ENCODE results near the gene OLAH.
A peak's percentile ranks its signal among the peaks of the same experiment; 100 is the strongest.

OLAH gene

DNA sequence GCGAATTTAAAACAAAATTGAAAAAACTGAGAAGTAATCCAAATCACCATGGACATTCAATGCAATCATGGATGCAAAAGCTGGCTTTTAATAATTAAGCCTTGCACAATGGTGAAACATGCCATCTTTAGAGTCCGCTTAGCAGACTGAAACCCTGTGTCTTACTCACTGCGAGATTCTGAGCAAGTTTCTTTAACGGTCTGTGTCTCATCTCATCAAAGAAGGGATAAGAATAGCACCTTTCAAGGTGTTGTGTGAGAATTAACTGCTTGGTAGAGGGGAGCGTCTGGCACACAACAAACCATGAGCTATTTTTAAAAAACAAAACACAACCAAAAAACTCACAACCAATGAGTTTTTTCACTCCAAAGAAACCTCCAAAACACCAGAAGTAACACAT lies 23.4 kb downstream of the OLAH start:
- TF ChIP-seq, protein P1, sequence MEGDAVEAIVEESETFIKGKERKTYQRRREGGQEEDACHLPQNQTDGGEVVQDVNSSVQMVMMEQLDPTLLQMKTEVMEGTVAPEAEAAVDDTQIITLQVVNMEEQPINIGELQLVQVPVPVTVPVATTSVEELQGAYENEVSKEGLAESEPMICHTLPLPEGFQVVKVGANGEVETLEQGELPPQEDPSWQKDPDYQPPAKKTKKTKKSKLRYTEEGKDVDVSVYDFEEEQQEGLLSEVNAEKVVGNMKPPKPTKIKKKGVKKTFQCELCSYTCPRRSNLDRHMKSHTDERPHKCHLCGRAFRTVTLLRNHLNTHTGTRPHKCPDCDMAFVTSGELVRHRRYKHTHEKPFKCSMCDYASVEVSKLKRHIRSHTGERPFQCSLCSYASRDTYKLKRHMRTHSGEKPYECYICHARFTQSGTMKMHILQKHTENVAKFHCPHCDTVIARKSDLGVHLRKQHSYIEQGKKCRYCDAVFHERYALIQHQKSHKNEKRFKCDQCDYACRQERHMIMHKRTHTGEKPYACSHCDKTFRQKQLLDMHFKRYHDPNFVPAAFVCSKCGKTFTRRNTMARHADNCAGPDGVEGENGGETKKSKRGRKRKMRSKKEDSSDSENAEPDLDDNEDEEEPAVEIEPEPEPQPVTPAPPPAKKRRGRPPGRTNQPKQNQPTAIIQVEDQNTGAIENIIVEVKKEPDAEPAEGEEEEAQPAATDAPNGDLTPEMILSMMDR (IDR thresholded peaks at IDR 0.05; ENCODE audit: low read length), result no peak
- no peak for TF ChIP-seq EZH2phosphoT487 (IDR thresholded peaks at IDR 0.05; ENCODE audit: low read length)
- TF ChIP-seq EZH2 (optimal IDR thresholded peaks at IDR 0.05; ENCODE audit: low read depth, low read length), result no peak
- Histone ChIP-seq H3K79me2 (ENCODE audit: low read length) (no peaks in the 10 kb centered on the region), H3F3A (ENCODE audit: insufficient read depth, low read length) (no peaks in the 10 kb centered on the region), H3K9me3 (replicated peaks; ENCODE audit: insufficient read depth, low read length) (no peaks in the 10 kb centered on the region), H3K4me3 (ENCODE audit: low read length) (no peak overlapping the region), H3K9me2 (replicated peaks; ENCODE audit: insufficient read depth, low read length) (no peaks in the 10 kb centered on the region), H3K9ac (ENCODE audit: low read length) (no peak overlapping the region), H3K27me3 (replicated peaks; ENCODE audit: insufficient read depth, low read length) (no peaks in the 10 kb centered on the region), H4K20me1 (ENCODE audit: insufficient read depth, low read length) (no peaks in the 10 kb centered on the region), H3K36me3 (replicated peaks; ENCODE audit: insufficient read depth, low read length) (no peaks in the 10 kb centered on the region), H2AFZ (ENCODE audit: low read length) (no peak overlapping the region), H3K4me1 (ENCODE audit: low read length) (no peaks in the 10 kb centered on the region), H3K27ac (ENCODE audit: low read length) (no peak overlapping the region), H3K4me2 (ENCODE audit: low read depth, low read length) (no peak overlapping the region)
- no peak for DNase-seq

DNA sequence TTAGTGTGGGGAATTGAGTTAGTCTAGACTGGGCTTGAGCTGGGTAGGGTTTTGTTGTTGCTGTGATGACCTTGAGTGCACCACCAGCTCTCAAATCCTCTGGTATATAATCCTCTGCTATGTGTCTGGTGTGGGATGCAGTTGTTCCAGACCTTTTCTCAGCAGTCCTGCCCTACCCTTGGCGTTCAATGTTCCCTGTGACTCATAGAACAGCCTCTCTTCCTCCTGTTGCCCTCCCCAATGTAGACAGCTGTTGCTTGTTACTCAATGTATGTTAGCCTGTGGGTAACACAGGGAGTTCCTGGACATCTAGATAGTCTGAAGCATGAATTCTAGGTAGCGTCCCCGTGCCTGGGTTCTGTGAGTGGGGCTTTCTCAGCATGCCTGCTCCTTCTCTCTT lies 25.1 kb downstream of the OLAH start:
- no peaks in the 10 kb centered on the region for H3K9me3 ChIP-seq (replicated peaks; ENCODE audit: insufficient read depth, low read length)
- no peaks in the 10 kb centered on the region for H3K79me2 ChIP-seq (ENCODE audit: low read length)
- H2AFZ ChIP-seq (ENCODE audit: low read length), result peak overlapping the region; percentile 19; the same call in 1 of the 2 replicates
- H3K36me3 ChIP-seq (replicated peaks; ENCODE audit: insufficient read depth, low read length), result no peaks in the 10 kb centered on the region
- no peaks in the 10 kb centered on the region for H4K20me1 ChIP-seq (ENCODE audit: insufficient read depth, low read length)
- no peaks in the 10 kb centered on the region for H3K9me2 ChIP-seq (replicated peaks; ENCODE audit: insufficient read depth, low read length)
- no peak for DNase-seq
- no peak overlapping the region for H3K27ac ChIP-seq (ENCODE audit: low read length)
- no peaks in the 10 kb centered on the region for H3K27me3 ChIP-seq (replicated peaks; ENCODE audit: insufficient read depth, low read length)
- no peaks in the 10 kb centered on the region for H3F3A ChIP-seq (ENCODE audit: insufficient read depth, low read length)
- H3K9ac ChIP-seq (ENCODE audit: low read length), result no peak overlapping the region
- no peak overlapping the region for H3K4me2 ChIP-seq (ENCODE audit: low read depth, low read length)
- no peaks in the 10 kb centered on the region for H3K4me1 ChIP-seq (ENCODE audit: low read length)
- H3K4me3 ChIP-seq (ENCODE audit: low read length), result no peak overlapping the region
- TF ChIP-seq EZH2 (optimal IDR thresholded peaks at IDR 0.05; ENCODE audit: low read depth, low read length), result no peak
- TF ChIP-seq, protein P1 (IDR thresholded peaks at IDR 0.05; ENCODE audit: low read length), result no peak
- no peak for TF ChIP-seq EZH2phosphoT487 (IDR thresholded peaks at IDR 0.05; ENCODE audit: low read length)

DNA sequence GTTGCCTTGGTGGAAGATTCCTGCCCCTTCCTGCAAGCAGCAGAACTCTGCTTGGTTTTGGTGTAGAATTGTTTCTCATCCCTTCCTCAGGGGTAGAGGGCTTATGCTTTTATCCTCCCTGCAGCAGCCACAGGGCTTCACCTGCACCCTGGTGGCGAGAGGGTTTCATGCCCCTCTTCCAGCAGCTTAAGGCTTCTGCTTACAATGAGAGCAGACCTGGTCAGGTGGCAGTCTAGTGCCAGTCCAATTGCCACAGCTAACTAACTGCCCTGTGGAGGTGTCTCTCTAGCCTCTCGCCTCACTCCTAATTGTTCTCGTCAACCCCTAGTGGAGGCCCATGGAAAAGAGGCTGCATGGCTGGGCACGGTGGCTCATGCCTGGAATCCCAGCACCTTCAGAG lies 25.5 kb downstream of the OLAH start:
- Histone ChIP-seq H3K9ac (ENCODE audit: low read length) (no peak overlapping the region), H3K4me3 (ENCODE audit: low read length) (no peak overlapping the region), H3K9me3 (replicated peaks; ENCODE audit: insufficient read depth, low read length) (no peaks in the 10 kb centered on the region), H3K4me1 (ENCODE audit: low read length) (no peaks in the 10 kb centered on the region), H4K20me1 (ENCODE audit: insufficient read depth, low read length) (no peaks in the 10 kb centered on the region), H3K4me2 (ENCODE audit: low read depth, low read length) (no peak overlapping the region), H3K9me2 (replicated peaks; ENCODE audit: insufficient read depth, low read length) (no peaks in the 10 kb centered on the region), H3F3A (ENCODE audit: insufficient read depth, low read length) (no peaks in the 10 kb centered on the region), H3K27me3 (replicated peaks; ENCODE audit: insufficient read depth, low read length) (no peaks in the 10 kb centered on the region), H3K79me2 (ENCODE audit: low read length) (no peaks in the 10 kb centered on the region), H3K36me3 (replicated peaks; ENCODE audit: insufficient read depth, low read length) (no peaks in the 10 kb centered on the region), H2AFZ (ENCODE audit: low read length) (peak overlapping the region; percentile 19; the same call in 1 of the 2 replicates), H3K27ac (ENCODE audit: low read length) (no peak overlapping the region)
- no peak for DNase-seq
- no peak for TF ChIP-seq EZH2phosphoT487 (IDR thresholded peaks at IDR 0.05; ENCODE audit: low read length)
- no peak for TF ChIP-seq EZH2 (optimal IDR thresholded peaks at IDR 0.05; ENCODE audit: low read depth, low read length)
- TF ChIP-seq, protein P1 (IDR thresholded peaks at IDR 0.05; ENCODE audit: low read length), result no peak
